Measurements from ENCODE around the gene ZFPM1.

ZFPM1 gene

GRCh38 chr16:88502776-88503280 lies 49.7 kb downstream of the ZFPM1 start:
- no peak for DNase-seq

DNA sequence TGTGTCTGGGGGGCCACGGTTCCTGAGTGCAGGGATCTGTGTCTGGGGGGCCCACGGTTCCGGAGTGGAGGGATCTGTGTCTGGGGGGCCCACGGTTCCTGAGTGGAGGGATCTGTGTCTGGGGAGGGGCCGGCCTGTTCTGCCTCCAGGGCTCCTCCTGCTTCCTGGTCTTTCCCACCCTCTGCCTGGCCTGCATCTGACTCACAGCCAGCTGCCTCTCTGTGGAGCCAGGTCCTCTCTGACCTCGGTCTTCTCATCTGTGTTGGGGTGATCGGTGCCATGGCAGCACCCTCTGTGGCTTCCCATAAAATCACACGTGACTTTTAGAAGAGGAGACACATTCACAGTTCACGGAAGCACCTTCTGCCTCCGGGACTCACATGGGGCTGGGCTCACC lies 50.3 kb downstream of the ZFPM1 start:
- DNase-seq, result no peak

DNA sequence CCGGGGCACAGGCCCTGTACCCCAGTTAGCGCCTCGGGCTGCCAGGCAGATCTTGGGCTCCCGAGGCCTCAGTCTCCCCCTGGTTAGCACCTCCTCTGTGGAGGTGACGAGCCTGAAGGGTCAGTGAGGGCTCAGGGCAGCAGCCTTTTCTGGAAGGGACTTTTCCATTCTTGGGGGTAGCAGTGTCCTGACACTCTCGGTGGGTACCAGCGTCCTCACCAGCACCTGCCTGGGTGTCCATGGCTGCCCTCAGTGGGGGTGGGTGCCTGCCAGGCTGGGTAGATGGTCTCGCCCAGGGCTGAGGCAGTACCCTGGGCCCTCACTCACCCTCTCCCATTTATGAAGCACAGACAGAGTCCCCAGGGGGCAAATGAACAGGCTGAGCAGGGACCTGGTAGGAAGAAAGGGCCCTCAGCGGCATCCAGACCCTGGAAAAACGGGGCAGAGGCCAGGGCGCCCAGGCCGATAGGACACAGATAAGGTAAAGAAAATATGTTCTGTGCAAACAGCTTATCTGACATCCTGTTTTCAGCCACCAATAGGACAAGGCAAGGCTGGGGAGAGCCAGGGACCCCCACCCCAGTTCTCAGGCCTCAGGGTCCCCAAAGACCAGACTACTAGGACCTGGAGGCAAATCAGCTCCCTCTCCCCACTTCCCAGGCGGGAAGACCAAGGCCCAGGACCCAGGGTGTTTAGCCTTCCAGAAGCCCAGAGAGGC lies 50.9 kb downstream of the ZFPM1 start:
- no peak for DNase-seq

DNA sequence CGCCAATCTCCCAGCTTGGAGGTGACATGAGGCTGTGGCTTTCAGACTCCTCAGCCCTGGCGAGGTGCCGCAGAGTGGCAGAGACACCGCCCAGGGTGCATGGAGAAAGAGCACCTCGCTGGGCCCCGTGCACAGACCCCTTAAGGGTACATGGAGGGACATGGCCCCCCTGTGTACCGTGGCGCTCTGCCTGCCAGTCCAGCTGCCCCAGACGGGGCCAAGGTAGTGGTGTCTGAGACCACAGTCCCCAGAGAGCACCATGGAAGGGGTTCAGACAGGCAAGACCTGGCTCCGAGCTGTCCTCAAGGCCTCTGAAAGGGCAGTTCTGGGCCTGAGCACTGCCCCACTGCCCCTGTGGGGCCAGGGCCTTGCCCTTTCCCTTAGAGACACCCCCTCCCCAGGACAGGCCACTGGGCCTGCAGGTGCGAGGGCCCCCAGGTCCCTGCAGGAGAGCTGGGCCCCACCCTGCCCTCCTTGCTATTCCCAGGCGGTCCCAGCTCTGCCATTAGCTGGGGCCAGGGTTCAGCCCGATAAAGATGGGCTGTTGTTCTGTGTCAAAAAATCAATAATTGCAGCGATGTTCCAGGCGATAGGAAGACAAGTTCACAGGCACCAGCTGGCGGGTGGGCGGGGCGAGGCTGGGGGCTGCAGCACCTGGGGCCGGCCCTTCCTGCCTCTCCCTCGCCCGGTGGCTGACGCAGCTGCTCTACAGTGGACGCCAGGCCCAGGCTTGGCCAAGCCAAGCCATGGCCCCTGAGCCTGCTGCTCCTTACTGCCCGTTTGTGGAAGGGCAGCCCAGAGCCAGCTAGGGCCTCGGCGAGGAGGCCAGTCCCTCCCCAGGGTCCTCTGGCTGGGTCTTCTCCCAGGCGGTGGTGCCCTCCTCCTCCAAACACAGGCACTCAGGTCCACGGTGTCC lies 51.7 kb downstream of the ZFPM1 start:
- DNase-seq, result no peak

- DNase-seq, result peak; percentile 70
Observed at GRCh38 chr16:88505405-88506082, 52.5 kb downstream of the ZFPM1 start.

GRCh38 chr16:88506723-88507122 lies 53.6 kb downstream of the ZFPM1 start:
- no peak for DNase-seq

DNA sequence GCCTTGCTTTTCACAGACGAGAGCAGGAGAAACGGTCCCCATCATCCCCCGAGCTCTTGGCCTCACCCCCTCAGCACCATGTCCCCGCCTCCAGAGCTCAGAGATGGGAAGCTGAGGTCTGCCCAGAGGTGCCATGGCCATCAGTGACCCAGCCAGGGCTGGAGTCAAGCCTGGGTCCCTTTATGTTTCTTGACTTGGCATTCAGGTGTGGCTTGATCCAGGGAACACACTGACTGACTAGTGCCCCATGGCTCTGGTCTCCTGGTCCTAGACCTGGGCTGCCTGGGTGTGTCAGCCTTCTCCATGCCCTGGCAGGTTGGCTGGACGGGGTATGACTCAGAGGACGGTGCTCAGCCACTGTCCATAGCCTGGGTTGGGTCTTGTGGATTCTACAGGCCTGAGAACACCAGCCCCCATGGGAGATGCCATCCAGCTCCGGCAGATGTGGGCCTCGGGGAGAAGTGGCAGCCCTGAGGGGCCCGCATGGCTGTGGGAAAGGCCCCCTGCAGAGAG lies 54.2 kb downstream of the ZFPM1 start:
- DNase-seq, result no peak

GRCh38 chr16:88508376-88508867 lies 55.3 kb downstream of the ZFPM1 start:
- DNase-seq, result no peak

DNA sequence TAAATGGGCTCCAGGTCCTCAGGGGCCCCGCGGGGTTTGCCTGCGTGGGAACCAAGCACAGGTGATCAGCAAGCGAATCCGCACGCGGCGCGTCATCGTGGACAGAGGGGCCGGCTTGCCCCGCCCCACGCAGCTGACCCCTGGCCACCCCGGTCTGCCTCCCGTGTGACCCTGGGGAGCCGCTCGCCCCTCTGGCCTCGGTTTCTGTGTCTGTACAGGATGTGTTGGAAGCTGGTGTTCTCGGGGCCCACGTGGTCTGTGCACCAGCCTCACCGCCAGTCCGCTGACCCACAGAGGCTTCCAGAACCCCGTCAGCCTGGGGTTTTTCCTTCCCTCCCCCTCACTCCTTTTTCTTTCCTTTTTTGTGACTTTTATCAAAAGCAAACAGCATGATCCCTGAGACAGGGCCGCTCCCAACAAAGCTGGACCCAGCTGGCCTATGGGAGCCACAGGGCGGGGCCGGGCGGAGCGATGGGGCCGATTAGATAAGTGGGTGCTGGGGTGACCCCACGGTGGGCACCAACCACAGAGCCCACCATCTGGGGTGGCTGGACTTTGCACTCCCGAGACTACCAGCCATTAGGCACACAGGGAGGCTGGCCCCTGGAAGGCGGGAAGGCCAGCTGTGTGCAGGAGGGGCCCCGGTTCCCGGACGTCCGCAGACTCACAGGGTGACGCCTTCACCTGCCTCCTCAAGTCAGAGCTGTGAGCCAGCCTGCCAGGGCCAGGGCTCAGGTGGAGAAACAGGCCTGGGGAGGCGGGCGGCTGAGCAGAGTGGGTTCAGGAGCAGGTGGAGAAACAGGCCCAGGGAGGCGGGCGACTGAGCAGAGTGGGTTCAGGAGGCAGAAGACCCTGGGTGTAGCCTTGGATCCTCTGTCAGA lies 56.0 kb downstream of the ZFPM1 start:
- no peak for DNase-seq

GRCh38 chr16:88509749-88510069 lies 56.6 kb downstream of the ZFPM1 start:
- DNase-seq, result no peak

DNA sequence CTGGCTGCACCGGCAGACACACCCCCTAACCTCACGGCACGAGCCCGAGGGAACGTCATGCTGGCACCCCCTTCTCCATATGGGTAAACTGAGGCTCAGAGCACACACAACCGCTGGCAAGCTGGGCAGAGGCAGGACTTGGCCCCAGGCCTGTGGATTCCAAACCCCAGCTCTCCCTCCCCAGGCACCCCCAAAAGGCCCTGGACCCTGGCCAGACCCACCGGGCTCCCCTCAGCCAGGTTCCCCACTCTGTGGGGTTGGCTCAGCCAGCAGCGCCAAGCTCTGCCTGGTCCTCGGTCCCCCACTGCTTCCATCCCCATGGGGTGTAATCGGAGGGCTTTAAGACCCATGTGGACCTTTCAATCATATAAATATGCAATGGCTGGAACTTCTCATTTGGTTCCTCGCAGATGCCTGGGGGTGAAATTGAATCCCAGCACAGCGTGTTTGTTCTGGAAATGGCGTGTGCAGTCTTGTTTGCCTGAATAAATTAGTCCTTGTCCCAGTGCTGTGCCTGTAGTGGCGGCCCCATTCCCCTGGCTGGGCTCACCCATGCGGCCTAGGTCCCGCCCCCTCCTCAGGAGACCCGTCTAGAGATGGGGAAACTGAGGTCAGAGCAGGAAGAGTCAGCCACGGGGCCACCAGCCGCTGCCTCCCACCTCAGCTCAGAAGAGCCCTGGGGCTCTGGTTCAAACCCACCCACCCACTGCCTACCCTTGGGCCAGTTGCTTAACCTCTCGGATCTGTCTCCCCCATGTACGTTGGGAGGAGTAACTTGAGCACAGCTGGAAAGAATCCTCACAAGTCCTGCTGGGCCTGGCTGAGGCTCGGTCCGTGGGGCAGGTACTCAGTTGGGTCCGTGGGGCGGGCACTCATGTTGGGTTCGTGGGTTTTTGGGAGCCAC lies 57.3 kb downstream of the ZFPM1 start:
- DNase-seq, result no peak

DNA sequence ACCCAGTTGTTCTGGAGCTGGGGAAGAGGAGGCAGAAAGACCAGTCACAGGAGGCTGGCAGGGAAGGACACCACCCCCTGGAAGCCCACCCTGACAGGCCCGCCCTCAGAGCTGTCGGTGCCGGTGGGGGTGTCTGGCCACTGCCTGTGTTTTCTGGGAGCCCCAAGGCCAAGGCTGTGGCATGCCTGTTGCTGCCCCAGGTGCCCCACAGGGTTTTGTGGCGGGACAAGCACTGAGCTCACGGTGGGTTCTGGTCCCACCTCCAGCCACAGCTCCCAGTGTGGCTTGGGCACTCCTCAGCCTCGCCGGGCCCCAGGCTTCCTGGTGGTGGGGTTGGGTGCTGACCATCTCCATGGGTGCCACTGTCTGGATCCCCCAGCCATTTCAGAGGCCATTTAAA lies 58.0 kb downstream of the ZFPM1 start:
- no peak for DNase-seq

GRCh38 chr16:88511906-88512305 lies 58.8 kb downstream of the ZFPM1 start:
- DNase-seq, result no peak

- DNase-seq, result no peak
Observed at GRCh38 chr16:88512728-88513696, 59.9 kb downstream of the ZFPM1 start.

DNA sequence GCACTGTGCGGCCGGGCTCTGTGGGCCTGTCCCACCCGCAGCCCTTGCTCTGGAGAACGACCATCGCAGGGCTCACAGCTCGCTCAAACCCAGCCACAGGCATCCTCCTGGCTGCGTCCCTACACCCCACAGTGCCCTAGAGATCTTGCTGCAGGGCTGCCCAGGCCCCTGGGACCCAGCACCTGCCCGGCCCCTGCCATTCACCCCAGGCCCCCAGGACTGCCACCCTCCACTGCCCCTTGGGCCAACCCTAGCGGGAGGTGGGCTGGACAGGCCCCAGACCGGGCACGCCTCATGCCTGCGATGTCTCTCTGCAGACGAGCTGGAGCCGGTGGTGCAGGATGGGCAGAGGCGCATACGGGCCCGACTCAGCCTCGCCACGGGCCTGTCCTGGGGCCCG lies 61.0 kb downstream of the ZFPM1 start:
- DNase-seq, result no peak

DNA sequence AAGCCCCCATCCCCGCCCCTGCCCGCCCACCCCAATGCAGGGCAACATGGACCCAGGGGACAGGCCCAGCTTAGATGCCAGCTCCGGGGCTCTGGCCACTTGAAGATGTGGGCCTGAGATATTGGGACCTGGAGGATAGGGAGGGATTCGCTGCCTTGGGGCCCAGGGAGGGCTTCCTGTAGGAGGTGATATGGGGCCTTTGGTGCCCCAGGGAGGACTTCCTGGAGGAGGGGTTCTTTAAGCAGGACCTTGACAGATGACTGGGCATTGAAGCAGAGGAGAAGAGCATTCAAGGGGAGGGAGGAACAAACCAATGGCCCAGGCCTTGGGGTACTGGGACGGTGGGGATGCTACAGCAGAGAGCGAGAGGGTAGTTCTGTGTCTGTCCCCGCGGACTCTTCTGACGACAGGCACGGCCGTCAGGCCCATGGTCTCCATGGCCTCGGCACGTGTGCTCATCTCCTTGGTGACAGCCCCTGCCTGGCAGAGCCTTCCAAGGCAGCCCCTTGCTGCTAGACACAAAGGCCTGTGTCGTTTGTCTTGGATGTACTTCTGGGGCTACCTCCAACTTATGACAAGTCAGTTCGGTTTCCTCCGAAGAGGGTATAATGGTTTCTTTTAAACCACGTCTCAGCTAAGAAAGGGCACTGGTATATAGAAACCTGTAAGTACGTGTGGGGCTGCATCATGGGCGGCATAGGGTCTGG lies 61.6 kb downstream of the ZFPM1 start:
- no peak for DNase-seq

DNA sequence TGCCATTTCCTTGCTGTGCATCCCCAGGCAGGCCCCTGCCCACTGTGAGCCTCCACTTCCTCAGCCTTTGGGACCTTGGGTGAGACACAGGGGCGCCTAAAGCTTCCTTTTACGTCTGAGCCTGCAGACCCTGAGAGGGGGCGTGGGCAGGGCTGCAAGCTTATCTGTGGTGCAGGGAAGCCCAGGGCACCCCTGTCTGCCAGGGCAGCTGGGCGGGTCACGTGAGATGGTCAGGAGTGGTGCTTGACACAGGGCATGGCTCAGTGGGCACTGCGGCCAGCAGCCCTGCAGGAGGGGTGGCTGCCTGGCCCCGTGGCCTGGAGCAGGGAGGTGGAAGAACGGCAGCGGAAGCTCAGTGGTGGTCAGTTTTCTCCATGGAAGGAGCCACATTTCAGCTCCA lies 62.3 kb downstream of the ZFPM1 start:
- DNase-seq, result no peak

GRCh38 chr16:88515925-88516594 lies 63.0 kb downstream of the ZFPM1 start:
- no peak for DNase-seq

All from activated CD8-positive, alpha-beta memory T cell treated with anti-CD3 and anti-CD28 coated beads, Interleukin-2, amount 50 U/mL, for 4 hours (primary cell).